ENCODE data around the gene IFNA21.
"Not testable (repeated sequence)": the region's sequence is repeated elsewhere in the genome, so short reads cannot be mapped to it uniquely, and the experiment has no call there.

Gene IFNA21

DNA sequence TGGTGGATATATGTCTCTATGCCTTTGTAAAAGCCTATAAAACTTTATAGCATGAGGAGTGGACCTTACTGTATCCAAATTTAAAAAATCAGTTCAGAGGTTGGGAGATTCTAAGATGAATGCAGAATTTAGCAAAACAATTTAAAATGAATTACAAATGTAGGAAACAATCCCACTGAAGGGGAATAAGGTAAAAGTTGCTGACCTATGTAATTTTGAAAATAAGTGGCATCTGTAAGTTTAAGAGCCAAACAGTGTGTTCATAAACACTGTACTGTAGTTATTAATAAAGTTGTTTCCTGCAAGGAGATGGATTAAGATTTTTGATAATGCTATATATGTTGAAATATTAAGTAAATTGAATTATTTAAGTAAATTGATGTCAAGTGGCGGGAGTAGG is 29.4 kb downstream of the IFNA21 start:
- no peak for DNase-seq

DNA sequence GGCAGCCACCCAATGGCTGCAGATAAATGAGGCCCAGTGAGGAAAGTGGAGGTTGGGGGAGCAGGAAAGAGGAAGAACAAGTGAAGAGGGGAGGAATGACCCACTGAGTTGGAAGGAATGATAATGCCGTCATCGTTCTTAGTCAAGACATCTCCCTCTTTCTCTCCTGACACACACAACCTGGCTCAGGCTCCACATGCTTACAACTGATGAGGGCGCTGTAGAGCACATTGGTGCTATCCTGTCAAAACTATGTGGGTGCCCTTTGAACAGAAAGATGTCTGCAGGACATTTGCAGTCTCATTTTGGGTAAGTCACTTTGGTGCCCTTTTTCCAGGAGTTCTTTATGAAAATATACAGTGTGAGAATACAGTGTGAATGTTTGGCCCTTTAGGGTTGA is 30.7 kb downstream of the IFNA21 start:
- DNase-seq = no peak

DNA sequence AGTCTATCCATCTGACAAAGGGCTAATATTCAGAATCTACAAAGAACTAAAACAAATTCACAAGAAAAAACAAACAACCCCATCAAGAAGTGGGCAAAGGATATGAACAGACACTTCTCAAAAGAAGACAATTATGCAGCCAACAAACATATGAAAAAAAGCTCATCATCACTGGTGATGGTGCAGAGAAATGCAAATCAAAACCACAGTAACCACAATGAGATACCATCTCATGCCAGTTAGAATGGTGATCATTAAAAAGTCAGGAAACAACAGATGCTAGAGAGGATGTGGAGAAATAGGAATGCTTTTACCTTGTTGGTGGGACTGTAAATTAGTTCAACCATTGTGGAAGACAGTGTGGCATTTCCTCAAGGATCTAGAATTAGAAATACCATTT is 38.3 kb downstream of the IFNA21 start:
- not testable (repeated sequence) for DNase-seq

DNA sequence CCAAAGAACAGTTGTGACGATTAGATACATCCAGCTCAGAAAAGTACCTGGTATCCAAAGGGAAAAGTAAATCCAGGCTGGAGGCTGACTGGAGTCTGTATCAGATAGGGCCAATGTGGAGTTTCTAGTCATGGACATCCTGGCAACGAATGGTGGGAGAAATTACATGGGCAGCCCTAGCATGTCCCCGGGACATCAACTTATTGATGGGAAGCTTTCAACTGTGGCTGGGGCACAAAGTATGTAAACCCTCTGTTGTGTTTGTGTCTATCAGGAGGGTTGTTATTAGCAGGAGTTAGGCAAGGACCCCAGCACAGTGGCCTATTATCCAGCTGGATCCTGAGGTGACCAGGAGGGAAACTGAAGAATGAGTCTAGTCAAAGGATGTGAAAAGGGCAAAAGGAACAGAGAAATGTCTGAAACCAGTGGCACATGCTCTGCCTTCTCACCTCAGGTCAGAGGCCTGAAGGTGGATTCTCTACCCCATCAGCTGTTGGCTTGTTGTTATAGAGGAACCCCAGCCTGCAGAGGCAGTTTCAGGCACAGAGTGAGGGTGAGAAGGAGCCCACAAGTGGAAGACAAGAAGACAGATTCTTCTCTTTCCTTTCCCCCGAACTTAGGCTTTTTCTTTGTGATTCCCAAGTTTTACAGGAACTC is 44.7 kb downstream of the IFNA21 start:
- DNase-seq = no peak

DNA sequence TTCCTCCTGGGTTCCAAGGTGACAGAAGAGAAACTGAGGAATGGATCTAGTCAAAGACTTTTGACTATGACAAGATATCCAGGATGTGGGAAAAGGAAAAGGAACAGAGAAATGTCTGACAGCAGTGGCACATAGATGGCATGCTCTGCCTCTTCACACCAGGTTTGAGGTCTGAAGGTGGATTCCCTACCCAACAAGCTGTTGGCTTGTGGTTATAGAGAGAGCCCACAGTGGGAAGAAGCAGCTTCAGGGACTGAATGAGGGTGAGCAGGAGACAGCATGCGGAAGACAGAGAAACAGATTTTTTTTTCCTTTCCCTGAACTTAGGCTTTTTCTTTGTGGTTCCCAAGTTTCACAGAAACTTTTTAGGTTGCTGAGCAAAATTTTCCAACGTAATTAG is 45.4 kb downstream of the IFNA21 start:
- DNase-seq = no peak

DNA sequence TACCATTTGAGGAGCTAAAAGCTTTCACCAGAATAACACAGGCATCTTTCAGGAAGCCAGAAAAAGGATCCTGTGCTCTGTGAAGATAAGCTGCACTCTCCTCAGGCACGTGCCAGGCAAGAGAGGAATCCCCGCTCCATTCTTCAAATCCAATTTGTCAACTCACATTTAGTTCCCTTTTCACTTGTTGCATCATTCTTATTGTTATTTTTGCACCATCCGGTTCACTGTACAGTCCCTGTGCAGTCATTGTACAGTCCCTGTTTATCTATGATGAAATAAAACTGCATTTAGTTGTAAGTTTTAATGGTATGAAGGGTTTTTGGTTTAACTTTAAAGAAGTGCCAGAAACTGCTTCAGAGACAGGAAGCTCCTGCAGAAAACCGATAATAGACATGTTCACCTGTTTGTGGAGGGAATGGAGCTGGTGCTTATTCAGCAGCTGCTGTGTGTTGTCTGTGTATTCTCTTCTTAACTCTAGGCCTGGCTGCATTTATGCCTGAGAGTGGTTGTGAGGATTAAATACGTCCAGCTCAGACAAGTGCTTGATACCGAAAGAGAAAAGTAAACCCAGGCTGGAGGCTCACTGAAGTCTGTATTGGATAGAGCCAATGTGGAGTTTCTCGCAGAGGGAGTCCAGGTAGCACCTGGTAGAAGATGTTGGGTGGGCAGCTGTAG is 47.2 kb downstream of the IFNA21 start:
- no peak for DNase-seq

Measured in kidney glomerular epithelial cell (primary cell).